Stimulated activated CD8-positive, alpha-beta memory T cell treated with anti-CD3 and anti-CD28 coated beads, Interleukin-12 subunit alpha, Interleukin-12 subunit beta, amount 100 ng/mL, for 1 hour (primary cell): Measurements from ENCODE around the gene CEP89.
"Not testable (repeated sequence)": the region's sequence is repeated elsewhere in the genome, so short reads cannot be mapped to it uniquely, and the experiment has no call there.

Experiments
- DNase-seq: peaks from one replicate; pipeline ENCODE4 v3.0.0-alpha.2; 2020; ENCODE audit warnings: low read depth

Gene CEP89

GRCh38 chr19:32895384-32895783, 76.4 kb downstream of the CEP89 start:
- DNase-seq = no peak

GRCh38 chr19:32891609-32892008, 80.1 kb downstream of the CEP89 start:
- DNase-seq = no peak

GRCh38 chr19:32890841-32891240, 80.9 kb downstream of the CEP89 start:
- DNase-seq = no peak

GRCh38 chr19:32890326-32890725, 81.4 kb downstream of the CEP89 start:
- no peak for DNase-seq

- no peak for DNase-seq
Measured at GRCh38 chr19:32889137-32889934, 82.4 kb downstream of the CEP89 start.

GRCh38 chr19:32887572-32888215, 84.1 kb downstream of the CEP89 start:
- DNase-seq = no peak

- no peak for DNase-seq
Measured at GRCh38 chr19:32886241-32886640, 85.5 kb downstream of the CEP89 start.

GRCh38 chr19:32885255-32885654, 86.5 kb downstream of the CEP89 start:
- DNase-seq = not testable (repeated sequence)

GRCh38 chr19:32881766-32882165, 90.0 kb downstream of the CEP89 start:
- DNase-seq = no peak

- DNase-seq = no peak
Measured at GRCh38 chr19:32880622-32881021, 91.1 kb downstream of the CEP89 start.

- no peak for DNase-seq
Measured at GRCh38 chr19:32879741-32880140, 92.0 kb downstream of the CEP89 start.

- no peak for DNase-seq
Measured at GRCh38 chr19:32878988-32879387, 92.8 kb downstream of the CEP89 start.

GRCh38 chr19:32877977-32878745, 93.6 kb downstream of the CEP89 start:
- no peak for DNase-seq

- no peak for DNase-seq
Measured at GRCh38 chr19:32877323-32877912, 94.3 kb downstream of the CEP89 start.

GRCh38 chr19:32876919-32877285, 94.9 kb downstream of the CEP89 start:
- no peak for DNase-seq

GRCh38 chr19:32876236-32876918, 95.4 kb downstream of the CEP89 start:
- DNase-seq = no peak

- no peak for DNase-seq
Measured at GRCh38 chr19:32875428-32875827, 96.3 kb downstream of the CEP89 start.

GRCh38 chr19:32874605-32875004, 97.2 kb downstream of the CEP89 start:
- no peak for DNase-seq

- DNase-seq = no peak
Measured at GRCh38 chr19:32873247-32873959, 98.4 kb downstream of the CEP89 start.

GRCh38 chr19:32872391-32872790, 99.4 kb downstream of the CEP89 start:
- no peak for DNase-seq

- DNase-seq = no peak
Measured at GRCh38 chr19:32870981-32871451, 100.7 kb downstream of the CEP89 start.
